ENCODE measurements around the gene DNAJC5G.
"Not testable (repeated sequence)": the region's sequence is repeated elsewhere in the genome, so short reads cannot be mapped to it uniquely, and the experiment has no call there.

DNAJC5G gene

DNA sequence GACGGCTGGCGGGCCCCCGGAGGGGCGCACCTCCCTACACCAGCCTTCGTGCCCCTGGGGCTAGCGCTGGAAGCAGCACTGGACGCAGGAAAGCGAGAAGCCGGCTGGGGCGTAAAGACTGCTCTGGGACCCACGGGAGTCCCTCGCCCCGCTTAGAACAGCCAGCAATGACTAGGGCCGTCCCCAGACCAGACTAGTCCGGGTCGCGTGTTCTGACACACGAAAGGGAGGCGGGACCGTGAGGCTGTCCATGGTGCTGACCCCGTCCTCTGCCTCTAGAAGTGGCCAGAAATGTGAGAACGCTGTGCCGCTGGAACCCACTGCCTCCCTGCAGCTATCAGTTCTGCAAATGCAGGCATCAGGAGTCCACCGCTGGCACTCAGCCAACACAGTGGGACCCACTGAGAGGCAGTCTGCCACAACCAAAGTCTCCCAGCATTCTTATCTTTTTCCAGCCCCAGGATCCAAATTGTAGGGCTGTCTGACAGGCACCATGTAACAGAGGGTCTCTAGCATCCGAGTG, 33.2 kb downstream of the DNAJC5G start, which contains the start of gene UCN:
TSS of gene UCN (minus strand) at position 87 of the 523 bp plus-strand sequence. CDS start 550 bp downstream, outside the sequence.
- no peak for DNase-seq (ENCODE audit: low read depth in 2 of 2)

DNA sequence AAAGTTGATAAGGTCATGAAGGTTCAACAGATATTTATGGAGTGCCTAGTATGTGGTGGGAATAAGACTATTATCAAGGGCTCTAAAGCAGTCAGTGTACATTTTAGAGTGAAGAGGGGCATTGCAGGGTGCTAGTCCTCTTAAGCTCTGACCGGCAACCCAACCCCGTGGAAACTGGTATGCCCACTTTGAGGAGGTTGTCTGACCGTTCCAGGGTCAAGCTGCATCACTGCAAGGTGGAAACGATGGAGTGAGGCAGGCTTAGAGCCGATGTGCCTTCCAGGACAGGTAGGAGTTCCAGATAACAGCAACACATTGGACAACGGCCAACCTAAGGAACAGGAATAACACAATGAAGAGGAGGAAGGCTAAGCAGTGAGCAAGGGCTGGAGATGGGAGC, 34.4 kb downstream of the DNAJC5G start:
- no peak for DNase-seq (ENCODE audit: low read depth in 2 of 2)

DNA sequence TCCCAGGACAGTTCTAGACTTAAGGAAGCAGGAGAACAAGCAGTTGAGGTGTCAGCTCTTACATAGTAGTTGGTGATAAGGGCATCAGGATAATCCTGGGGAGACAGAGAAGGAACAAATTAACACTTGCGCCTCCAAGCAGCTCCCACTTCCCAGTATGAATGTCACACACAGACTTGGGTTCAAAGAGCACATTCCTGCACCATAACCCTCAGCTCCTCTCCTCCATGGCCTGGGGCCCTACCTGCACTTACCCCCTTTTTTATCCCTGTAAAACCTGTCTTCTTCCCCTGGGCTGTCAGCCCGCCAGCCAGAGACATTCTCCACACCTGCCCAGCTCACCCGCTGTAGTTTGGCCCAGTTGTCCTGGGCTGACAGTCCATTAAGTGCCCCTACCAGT, 36.9 kb downstream of the DNAJC5G start:
- no peak for DNase-seq (ENCODE audit: low read depth in 2 of 2)

GRCh38 chr2:27313882-27314645, 38.8 kb downstream of the DNAJC5G start:
- DNase-seq (ENCODE audit: low read depth in 2 of 2): no peak

DNA sequence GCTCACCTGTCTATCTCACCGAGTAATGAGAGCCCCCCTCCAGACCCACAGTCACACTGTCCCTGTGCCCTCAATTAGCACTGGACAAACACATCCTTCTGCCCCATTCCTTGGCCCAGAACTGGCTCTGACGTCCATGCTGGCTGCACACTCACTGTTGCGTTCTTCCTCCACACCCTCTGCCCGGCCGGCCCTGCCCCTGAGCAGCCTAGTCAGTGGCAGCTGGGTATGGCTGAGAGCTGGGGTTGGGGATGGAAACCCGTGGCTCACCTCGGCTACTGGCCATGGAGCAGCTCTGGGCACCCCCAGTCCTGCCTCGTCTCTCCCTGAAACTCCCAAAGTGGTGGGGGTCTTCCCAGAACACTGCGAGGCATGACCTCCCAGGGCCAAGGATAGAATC, 39.5 kb downstream of the DNAJC5G start:
- no peak for DNase-seq (ENCODE audit: low read depth in 2 of 2)

DNA sequence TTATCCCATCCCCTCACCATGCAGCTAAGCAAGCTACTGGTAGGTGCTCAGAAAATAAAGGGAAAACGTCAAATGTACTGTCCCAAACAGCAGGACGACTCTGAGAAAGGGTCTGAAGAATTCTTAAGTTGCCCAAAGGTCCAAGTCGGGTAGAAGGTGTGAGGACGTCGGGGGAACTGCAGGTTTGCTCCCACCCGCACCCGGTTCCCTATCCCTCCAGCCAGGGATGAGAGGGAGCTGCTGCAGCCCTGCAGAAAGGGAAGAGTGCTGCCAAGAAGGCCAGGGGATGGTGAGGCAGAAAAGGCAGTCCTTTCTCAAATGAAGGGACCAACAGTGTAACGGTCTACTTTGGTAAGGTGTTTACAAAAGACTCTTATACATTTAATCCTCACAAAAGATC, 39.9 kb downstream of the DNAJC5G start:
- no peak for DNase-seq (ENCODE audit: low read depth in 2 of 2)

DNA sequence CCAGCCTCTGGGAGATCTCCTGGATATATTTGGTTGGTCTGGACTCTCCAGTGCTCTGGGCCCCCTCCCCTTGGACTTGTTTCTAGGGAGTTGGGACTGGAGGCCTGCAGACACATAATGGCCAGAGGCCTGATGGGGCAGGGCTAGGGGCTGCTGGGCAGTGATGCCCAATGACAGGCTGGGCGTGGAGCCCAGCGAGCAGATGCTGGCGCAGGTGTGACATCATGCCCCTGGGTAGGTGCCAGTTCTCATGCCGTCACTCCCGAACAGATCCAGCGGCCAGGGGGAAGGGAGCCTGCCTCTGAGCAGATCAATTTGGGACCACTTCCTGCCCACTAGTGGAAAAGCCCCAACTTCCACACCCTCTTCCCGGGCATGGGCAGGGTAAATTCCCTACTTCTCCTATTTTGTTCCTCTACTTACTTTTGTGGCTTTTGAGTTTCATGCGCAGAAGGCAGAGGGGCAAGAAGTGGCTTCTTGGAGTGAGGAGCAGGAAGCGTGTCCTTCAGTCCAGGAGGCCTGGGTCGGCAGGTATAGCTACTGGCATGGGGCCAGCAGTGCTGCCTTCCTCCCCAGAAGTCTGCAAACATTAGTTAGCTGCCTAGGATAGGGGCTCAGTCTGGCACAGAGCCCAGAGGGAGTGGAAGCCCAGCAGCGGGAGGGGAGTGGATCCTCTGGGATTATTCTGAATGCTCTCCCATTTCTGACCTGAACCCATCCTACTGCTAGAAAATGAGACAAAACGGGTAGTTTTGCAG, 41.6 kb downstream of the DNAJC5G start:
- DNase-seq (ENCODE audit: low read depth in 2 of 2): no peak

DNA sequence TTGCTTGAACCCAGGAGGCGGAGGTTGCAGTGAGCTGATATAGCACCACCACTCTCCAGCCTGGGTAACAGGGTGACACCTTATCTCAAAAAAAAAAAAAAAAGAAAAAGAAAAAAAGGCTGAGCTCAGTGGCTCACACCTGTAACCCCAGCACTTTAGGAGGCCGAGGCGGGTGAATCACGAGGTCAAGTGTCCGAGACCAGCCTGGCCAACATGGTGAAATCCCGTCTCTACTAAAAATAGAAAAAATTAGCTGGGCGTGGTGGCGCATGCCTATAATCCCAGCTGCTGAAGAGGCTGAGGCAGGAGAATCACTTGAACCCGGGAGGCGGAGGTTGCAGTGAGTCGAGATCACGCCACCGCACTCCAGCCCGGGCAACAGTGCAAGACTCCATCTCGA, 44.6 kb downstream of the DNAJC5G start:
- DNase-seq (ENCODE audit: low read depth in 2 of 2): not testable (repeated sequence)

DNA sequence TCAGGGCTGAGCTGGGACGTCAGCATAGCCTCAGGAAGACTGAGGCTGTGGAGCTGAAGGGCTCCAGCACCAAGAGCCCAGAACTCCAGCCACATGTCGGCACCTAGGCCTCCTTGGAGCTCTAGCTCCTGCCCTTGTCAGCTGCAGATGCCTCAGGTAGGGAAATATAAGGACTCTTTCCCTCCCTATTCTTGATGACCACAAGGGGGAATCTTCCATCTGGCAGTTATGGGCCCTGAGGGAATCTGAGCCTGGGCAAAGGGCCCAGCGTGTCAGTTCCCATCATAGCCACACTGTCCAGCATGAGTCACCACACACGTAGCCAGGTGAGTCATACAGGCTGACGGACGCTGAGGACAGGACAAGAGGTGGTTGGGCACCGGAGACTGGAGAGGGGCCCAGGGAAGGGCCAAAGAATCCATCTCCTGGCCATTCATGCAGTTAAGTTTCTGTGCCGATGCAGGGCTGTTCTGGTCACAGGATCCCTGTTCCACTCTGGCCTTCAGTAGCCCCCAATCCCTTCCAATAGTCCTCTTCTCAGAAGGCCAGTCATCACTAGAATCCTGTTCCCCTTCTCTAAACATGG, 45.8 kb downstream of the DNAJC5G start:
- DNase-seq (ENCODE audit: low read depth in 2 of 2): no peak

- DNase-seq (ENCODE audit: low read depth in 2 of 2): no peak
Measured at GRCh38 chr2:27322301-27322765, 47.1 kb downstream of the DNAJC5G start.

DNA sequence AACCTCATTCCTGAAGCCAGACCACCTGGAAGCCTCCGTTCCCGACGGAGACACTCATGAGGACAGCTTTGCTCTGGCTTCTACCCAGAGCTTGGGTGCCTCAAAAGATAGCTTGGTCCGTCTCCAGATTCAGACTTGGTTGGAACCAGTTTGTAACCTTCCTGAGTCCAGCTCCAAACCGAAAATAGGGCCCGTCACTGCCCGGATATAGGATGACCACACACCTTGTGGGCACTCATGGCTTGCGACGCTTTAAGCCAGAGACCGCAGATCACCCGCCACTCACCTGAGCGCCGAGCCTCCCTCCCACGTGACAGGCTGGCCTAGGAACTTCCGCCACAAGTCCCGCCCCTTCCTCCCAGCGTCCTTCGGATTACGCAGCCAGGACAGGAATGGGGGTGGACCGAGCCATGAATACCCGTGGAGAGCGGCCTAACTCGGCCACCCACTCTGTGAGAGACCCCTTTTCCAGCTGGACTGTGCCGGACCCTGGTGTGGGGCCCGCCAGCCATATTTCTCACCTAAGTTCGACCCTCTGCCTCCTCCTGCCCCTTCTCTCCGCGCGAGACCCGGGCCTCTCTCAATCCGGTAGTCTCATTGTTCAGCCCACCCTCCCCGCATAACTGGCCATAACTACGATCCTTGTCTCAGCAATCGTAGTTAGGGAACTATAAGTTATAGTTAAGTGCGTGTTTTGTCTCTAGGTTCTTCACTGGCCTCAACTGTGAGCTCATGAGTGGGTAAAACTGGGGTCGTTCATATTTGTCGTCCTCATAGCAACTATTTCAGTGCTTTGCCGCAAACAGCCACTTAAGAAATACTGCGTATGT, 47.7 kb downstream of the DNAJC5G start, which contains the start of gene MPV17:
TSS of gene MPV17 (minus strand) at position 332 of the 830 bp plus-strand sequence. CDS start 580 bp downstream, outside the sequence.
- DNase-seq (ENCODE audit: low read depth in 2 of 2): peak; percentile 79 to 87

- DNase-seq (ENCODE audit: low read depth in 2 of 2): no peak
Measured at GRCh38 chr2:27323596-27324285, 48.5 kb downstream of the DNAJC5G start.

DNA sequence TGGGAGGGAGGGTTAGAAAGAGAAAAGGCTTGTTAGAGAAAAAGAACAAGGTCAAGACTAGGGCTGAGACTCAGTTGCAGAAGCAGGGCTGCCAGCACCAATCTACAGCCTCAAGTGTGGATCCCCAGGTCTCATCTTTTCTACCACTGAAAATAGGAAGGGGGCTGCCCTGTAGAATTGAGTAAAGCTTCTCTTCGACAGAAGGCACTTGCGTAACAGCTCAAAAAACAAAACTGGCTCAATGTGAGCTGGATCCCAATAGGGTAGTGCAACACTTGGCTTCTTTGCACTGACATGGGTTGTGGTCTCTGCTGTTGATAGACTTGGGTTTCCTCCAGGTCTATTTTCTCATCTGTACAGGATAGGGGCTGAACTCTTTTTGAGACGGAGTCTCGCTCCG, 49.5 kb downstream of the DNAJC5G start:
- no peak for DNase-seq (ENCODE audit: low read depth in 2 of 2)

Measured in stimulated activated CD4-positive, alpha-beta T cell treated with anti-CD3 and anti-CD28 coated beads, Interleukin-15, amount 100 ng/mL, for 48 hours (primary cell).